IMR-90 (cell line): ENCODE measurements around the gene KRTAP5-3.

Source experiments
- CEBPB ChIP-seq: IDR thresholded peaks from 2 replicates; pipeline ENCODE4 v1.6.1; 2012; ENCODE audit warnings: low read depth, low read length, improper control_type of control experiment
- CHD1 ChIP-seq: IDR thresholded peaks from 2 replicates; pipeline ENCODE4 v1.6.1; 2012; ENCODE audit warnings: low read depth, low read length, improper control_type of control experiment
- CTCF ChIP-seq: conservative IDR thresholded peaks from 2 replicates; pipeline ENCODE4 v1.5.1; 2012; ENCODE audit warnings: mild to moderate bottlenecking, low read depth, low read length, improper control_type of control experiment
- ELK1 ChIP-seq: fragments of 150-350 bp; IDR thresholded peaks from 2 replicates; pipeline ENCODE4 v1.6.1; 2016; ENCODE audit warnings: low read depth, mild to moderate bottlenecking, low read length, moderate library complexity, borderline replicate concordance
- FOS ChIP-seq: fragments of 150-350 bp; IDR thresholded peaks from 2 replicates; pipeline ENCODE4 v1.6.1; 2016; ENCODE audit warnings: low read depth, low read length
- MAFK ChIP-seq: IDR thresholded peaks from 2 replicates; pipeline ENCODE4 v1.6.1; 2012; ENCODE audit warnings: low read depth, low read length, improper control_type of control experiment
- MXI1 ChIP-seq: IDR thresholded peaks from 2 replicates; pipeline ENCODE4 v1.6.1; 2012; ENCODE audit warnings: low read depth, mild to moderate bottlenecking, low read length, moderate library complexity, borderline replicate concordance
- NFE2L2 ChIP-seq: fragments of 150-350 bp; IDR thresholded peaks from 2 replicates; pipeline ENCODE4 v1.6.1; 2016; ENCODE audit warnings: low read depth, mild to moderate bottlenecking, low read length
- SMC3 ChIP-seq: fragments of 150-350 bp; IDR thresholded peaks from 2 replicates; pipeline ENCODE4 v1.6.1; 2016; ENCODE audit warnings: low read depth, mild to moderate bottlenecking, antibody characterized with exemption, low read length, moderate library complexity

GRCh38 chr11:1561955-1562354 is 46.3 kb downstream of the KRTAP5-3 start:
- TF ChIP-seq CTCF = no peak
- TF ChIP-seq NFE2L2 = no peak
- TF ChIP-seq CEBPB = no peak
- no peak for TF ChIP-seq FOS
- TF ChIP-seq MXI1 = no peak
- TF ChIP-seq ELK1 = no peak
- TF ChIP-seq MAFK = no peak
- TF ChIP-seq SMC3 = no peak
- TF ChIP-seq CHD1 = no peak
